ENCODE data around the gene GON4L. TPM values are rescaled to one million over a fixed set of nuclear protein-coding genes. Genes with fewer than 3 reads are reported as not detected.
A peak's percentile ranks its signal among the peaks of the same experiment; 100 is the strongest.
"Not testable (repeated sequence)": the region's sequence is repeated elsewhere in the genome, so short reads cannot be mapped to it uniquely, and the experiment has no call there.

GON4L gene
- total and polyA plus RNA-seq, 2 experiments from 2014 or later: 26.4 to 42.0 TPM

DNA sequence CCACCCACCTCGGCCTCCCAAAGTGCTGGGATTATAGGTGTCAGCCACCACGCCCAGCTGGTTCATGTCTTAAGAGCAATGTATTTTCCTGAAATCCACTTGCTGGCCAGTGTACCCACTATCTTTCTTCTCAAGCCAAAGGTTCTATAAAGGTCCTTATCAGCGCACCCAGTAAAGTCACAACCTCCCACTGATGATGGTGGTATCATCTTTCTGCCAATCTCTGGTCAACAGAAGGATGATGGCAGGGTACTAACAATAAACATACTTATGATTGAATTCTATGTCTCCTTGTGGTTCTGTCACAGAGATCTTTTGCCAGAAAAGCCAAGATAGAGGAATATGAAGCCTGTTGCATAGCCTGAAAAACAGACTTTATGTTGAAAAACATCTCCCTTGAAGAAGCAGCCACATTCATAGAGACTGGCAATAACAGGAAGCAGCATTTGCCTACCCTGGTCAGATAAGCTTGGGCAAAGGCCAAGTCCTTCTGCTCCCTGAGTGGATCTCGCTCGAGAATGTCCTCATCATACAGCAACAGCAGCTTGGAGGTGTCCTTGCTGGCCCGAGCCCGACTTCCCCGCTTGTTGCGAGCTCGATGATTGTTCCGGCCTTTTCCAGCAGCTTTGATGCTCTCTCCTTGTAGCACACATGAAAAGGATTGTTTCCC lies 95.1 kb downstream of the GON4L start:
- peaks cover 37% of the 10 kb centered on the region for H3K36me3 ChIP-seq
- TF ChIP-seq, protein P1, sequence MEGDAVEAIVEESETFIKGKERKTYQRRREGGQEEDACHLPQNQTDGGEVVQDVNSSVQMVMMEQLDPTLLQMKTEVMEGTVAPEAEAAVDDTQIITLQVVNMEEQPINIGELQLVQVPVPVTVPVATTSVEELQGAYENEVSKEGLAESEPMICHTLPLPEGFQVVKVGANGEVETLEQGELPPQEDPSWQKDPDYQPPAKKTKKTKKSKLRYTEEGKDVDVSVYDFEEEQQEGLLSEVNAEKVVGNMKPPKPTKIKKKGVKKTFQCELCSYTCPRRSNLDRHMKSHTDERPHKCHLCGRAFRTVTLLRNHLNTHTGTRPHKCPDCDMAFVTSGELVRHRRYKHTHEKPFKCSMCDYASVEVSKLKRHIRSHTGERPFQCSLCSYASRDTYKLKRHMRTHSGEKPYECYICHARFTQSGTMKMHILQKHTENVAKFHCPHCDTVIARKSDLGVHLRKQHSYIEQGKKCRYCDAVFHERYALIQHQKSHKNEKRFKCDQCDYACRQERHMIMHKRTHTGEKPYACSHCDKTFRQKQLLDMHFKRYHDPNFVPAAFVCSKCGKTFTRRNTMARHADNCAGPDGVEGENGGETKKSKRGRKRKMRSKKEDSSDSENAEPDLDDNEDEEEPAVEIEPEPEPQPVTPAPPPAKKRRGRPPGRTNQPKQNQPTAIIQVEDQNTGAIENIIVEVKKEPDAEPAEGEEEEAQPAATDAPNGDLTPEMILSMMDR (IDR thresholded peaks at IDR 0.05; ENCODE audit: low read depth, low read length): no peak

DNA sequence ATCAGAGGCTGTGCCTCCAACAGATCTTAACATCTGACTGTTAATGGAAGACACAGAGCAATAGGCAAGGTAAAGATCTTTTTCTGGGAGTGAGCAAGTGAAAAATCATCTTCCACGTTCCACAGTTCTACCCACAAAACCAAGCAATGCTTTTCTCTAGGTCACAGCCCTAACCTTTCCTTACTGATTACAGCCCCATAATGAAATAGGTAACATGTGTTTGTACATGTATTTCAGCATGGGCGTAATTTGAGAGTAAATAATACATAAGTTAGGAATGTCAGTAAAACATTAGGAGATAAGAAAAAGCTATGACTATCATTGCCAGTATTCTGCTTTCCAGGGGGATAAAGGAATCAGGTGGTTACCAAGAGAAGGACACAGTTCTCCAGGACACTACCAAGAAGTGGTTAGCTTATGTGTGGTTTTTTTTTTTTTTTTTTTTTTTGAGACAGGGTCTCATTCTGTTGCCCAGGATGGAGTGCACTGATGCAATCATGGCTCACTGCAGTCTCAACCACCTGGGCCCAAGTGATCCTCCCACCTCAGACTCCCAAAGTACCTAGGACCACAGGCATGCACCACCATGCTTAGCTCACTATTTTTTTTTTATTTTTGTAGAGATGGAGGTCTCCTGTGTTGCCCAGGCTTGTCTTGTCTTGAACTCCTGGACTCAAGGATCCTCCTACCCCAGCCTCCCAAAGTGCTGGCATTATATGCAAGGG lies 96.1 kb downstream of the GON4L start:
- no peak overlapping the region for H3K4me3 ChIP-seq
- H3K4me1 ChIP-seq (ENCODE audit: low read depth): no peaks in the 10 kb centered on the region
- no peaks in the 10 kb centered on the region for H3K9me3 ChIP-seq (ENCODE audit: low read depth)
- DNase-seq (ENCODE audit: low read depth in 1 of 2, low spot score in 1 of 2): no peak
- H3K27ac ChIP-seq: no peak overlapping the region
- no peaks in the 10 kb centered on the region for H3K27me3 ChIP-seq
- H3K36me3 ChIP-seq: peaks cover 44% of the 10 kb centered on the region
- TF ChIP-seq, protein P1 (IDR thresholded peaks at IDR 0.05; ENCODE audit: low read depth, low read length): no peak

More for the DNA sequence above, 95.1 kb downstream of the GON4L start:
- H3K4me3 ChIP-seq: no peak overlapping the region
- H3K27me3 ChIP-seq: no peaks in the 10 kb centered on the region
- no peaks in the 10 kb centered on the region for H3K4me1 ChIP-seq (ENCODE audit: low read depth)
- H3K27ac ChIP-seq: no peak overlapping the region
- peak in 1 of 2 donors; percentile 18 for DNase-seq (ENCODE audit: low read depth in 1 of 2, low spot score in 1 of 2)
- H3K9me3 ChIP-seq (ENCODE audit: low read depth): no peaks in the 10 kb centered on the region

DNA sequence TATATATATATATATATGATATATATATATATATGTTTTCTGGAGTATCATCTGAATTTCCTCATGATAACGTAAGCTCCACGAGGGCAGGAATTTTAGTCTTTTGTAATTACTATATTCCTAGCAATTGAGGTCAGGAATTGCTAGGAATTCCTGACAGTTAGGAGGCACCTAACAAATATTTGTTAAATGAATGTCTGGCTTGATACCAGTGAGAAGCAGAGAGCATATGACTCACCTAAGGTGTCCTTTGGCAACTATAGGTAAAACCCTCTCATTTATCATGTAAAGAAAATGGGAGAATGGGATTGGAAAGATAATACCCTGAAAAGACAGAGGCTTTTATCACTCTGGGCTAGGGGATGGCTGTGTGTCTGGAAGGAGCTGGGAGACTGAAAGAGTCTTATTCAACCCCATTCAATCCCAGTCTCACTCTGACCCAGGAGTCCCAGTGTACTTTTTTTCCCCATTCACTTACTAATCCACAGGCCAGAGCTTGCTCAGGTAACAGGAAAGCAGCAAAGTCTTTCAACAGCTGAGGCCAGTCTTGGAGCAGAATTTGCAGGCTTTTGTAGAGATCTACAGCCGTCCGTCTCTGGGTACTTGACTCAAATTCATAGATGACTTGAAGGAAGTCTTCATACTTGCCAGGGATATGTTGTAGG lies 96.9 kb downstream of the GON4L start:
- Histone ChIP-seq H3K27ac (no peak overlapping the region), H3K4me3 (no peak overlapping the region), H3K36me3 (peaks cover 49% of the 10 kb centered on the region), H3K4me1 (ENCODE audit: low read depth) (no peaks in the 10 kb centered on the region), H3K9me3 (ENCODE audit: low read depth) (no peaks in the 10 kb centered on the region), H3K27me3 (no peaks in the 10 kb centered on the region)
- TF ChIP-seq, protein P1 (IDR thresholded peaks at IDR 0.05; ENCODE audit: low read depth, low read length): no peak
- DNase-seq (ENCODE audit: low read depth in 1 of 2, low spot score in 1 of 2): no peak

DNA sequence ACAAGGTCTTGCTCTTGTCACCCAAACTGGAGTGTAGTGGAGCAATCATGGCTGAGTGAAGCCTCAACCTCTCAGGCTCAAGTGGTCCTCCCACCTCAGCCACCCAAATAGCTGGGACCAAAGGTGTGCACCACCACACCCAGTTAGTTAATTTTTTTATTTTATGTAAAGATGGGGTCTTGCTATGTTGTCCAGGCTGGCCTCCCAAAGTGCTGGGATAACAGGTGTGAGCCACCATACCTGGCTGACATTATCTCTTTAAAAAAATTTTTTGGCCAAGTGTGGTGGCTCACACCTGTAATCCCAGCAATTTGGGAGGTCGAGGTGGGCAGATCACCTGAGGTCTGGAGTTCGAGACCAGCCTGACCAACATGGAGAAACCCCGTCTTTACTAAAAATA lies 98.0 kb downstream of the GON4L start:
- DNase-seq (ENCODE audit: low read depth in 1 of 2, low spot score in 1 of 2); H3K9me3 ChIP-seq (ENCODE audit: low read depth); H3K27ac ChIP-seq; H3K4me3 ChIP-seq; H3K4me1 ChIP-seq (ENCODE audit: low read depth); H3K27me3 ChIP-seq: not testable (repeated sequence)
- peaks cover 52% of the 10 kb centered on the region for H3K36me3 ChIP-seq

DNA sequence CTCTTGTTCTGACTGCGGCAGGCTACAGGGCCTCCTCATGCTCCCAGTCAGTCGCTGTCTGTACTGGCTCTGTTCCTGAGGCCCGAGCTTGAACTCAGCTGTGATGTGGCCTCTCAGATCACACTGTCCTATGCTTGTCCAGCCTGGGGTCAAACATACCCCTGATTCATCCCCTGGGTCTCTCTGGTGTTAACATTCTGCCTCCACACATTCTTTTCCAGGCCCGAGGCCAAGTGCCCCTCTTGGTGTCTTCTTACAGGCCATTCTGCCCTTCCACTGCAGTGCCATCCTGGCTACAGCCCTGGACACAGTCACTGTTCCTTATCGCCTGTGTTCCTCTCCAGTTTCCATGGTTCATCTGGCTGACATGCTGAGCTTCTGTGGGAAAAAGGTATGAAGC lies 108.9 kb downstream of the GON4L start:
- H3K27me3 ChIP-seq; H3K9me3 ChIP-seq (ENCODE audit: low read depth); H3K4me1 ChIP-seq (ENCODE audit: low read depth); DNase-seq (ENCODE audit: low read depth in 1 of 2, low spot score in 1 of 2); H3K4me3 ChIP-seq; H3K27ac ChIP-seq: not testable (repeated sequence)
- peaks cover 11% of the 10 kb centered on the region for H3K36me3 ChIP-seq

DNA sequence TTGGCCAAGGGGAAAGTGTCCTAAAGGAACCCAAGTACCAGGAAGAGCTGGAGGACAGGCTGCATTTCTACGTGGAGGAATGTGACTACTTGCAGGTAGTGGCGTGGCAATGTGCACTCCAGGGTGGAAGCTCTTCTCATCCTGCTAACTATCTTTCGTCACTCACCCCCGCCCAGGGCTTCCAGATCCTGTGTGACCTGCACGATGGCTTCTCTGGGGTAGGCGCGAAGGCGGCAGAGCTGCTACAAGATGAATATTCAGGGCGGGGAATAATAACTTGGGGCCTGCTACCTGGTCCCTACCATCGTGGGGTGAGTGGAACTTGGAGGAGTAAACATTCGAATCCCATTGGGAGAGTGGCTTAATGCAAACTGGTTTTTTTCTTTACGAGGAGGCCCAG lies 109.4 kb downstream of the GON4L start:
- H3K9me3 ChIP-seq (ENCODE audit: low read depth); H3K27ac ChIP-seq; H3K4me1 ChIP-seq (ENCODE audit: low read depth); DNase-seq (ENCODE audit: low read depth in 1 of 2, low spot score in 1 of 2); H3K4me3 ChIP-seq; H3K27me3 ChIP-seq: not testable (repeated sequence)
- peaks cover 11% of the 10 kb centered on the region for H3K36me3 ChIP-seq

DNA sequence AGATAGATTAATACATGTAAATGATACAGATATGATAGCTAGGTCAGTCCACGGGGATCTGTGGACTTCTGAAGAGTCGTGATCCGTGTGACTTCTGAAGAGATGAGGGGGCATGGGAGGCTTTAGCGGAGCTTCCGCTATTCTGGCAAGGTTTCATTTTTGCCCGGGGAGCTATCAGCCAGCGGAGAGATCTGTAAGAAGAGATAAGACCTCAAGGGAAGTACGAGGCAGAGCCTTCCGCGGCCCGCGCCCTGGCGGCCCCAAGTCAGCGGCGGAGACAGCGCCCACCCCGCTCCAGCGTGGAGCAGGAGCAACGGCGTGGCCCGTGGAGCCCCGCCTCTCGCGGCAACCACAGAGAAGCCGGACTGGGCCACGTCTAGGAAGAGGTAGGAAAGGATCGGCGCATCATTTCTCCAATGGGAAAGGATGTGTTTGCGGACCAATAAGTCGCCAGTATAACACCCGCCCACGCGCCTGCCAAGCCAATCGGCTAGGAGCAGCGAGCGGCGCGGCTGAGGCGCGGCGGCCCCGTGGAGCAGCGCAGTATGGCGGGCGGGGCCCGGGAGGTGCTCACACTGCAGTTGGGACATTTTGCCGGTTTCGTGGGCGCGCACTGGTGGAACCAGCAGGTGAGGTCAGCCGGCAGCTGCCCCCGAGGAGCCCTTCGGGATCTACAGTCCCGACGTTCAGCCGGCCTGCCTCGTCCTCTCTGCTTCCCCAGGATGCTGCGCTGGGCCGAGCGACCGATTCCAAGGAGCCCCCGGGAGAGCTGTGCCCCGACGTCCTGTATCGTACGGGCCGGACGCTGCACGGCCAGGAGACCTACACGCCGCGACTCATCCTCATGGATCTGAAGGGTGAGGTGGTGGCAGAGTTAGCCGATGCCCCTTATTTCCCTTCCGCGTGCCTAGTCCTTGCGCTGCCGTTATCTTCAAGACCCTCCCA lies 111.5 kb downstream of the GON4L start:
- not testable (repeated sequence) for H3K27me3 ChIP-seq; H3K36me3 ChIP-seq; H3K4me1 ChIP-seq (ENCODE audit: low read depth); H3K9me3 ChIP-seq (ENCODE audit: low read depth)
- peak; percentile 95 to 98 for DNase-seq (ENCODE audit: low read depth in 1 of 2, low spot score in 1 of 2)
- Histone ChIP-seq H3K4me3 (peak overlapping the region; percentile 66), H3K27ac (peak overlapping the region; percentile 44)
